HepG2 (cell line): Measurements from ENCODE around the gene NIFK. TPM values are rescaled to one million over a fixed set of nuclear protein-coding genes. Genes with fewer than 3 reads are reported as not detected.

Experiments used
- ATAC-seq: fragments of 200-7000 bp; cut with Tn5 transposase; 3 replicates; pipeline ENCODE4 v1.9.1; 2020; ENCODE audit warnings: mild to moderate bottlenecking, moderate library complexity
- BruUV-seq: library from RNA; stranded (reverse); fragments of 400-500 nt; replicated peaks from 2 replicates; lab custom pipeline; 2021; lab: Mats Ljungman, UMichigan
- CTCF ChIA-PET: fragments of 300-600 bp; formaldehyde crosslinking; extraction: SDS; loops from one replicate; lab custom pipeline; 2021; ENCODE audit warnings: low total read pairs, inconsistent platforms, low intra/inter-chr PET ratio; lab: Yijun Ruan, JAX
- POLR2A ChIA-PET: fragments of 350-600 bp; sonication (Branson Sonifier 250); formaldehyde crosslinking; loops from one replicate; lab custom pipeline; 2020; ENCODE audit warnings: antibody characterized with exemption, inconsistent platforms; lab: Yijun Ruan, JAX
- DNase-seq: peaks from one replicate; pipeline ENCODE4 v3.0.0-alpha.2; 2015; ENCODE audit warnings: low spot score
- FAIRE-seq: peaks from 3 replicates; lab custom pipeline; 2011; peaks lifted over from hg19 to GRCh38; lab: Jason Lieb, UNC
- H2AFZ ChIP-seq: one replicate; pipeline ENCODE4 v1.6.1; 2011; ENCODE audit warnings: low read length, inconsistent platforms
- H3K27ac ChIP-seq: fragments of 300-600 bp; 3 replicates; pipeline ENCODE4 v1.8.0; 2011; ENCODE audit warnings: mixed run types, mild to moderate bottlenecking, mixed read lengths, low read length, inconsistent platforms; ENCODE audit not compliant: insufficient read depth; ENCODE audit errors: extremely low read length
- H3K27me3 ChIP-seq, 2 experiments: fragments of 200-600 bp in 1 of 2; 2 replicates in 1 of 2; 3 replicates in 1 of 2; pipeline versions ENCODE4 v1.6.0 to v1.8.0; 2011; ENCODE audit warnings: low read length in 2 of 2, mild to moderate bottlenecking in 2 of 2, moderate library complexity in 2 of 2, inconsistent platforms in 1 of 2; ENCODE audit not compliant: insufficient read depth in 2 of 2, control insufficient read depth in 1 of 2
- H3K36me3 ChIP-seq, 2 experiments: fragments of 200-600 bp in 1 of 2; replicated peaks in 1 of 2; 2 replicates in 1 of 2; 3 replicates in 1 of 2; pipeline versions ENCODE4 v1.5.1 to v1.8.0; 2011; ENCODE audit warnings: low read length in 2 of 2, inconsistent platforms in 1 of 2; ENCODE audit not compliant: insufficient read depth in 2 of 2, control insufficient read depth in 1 of 2
- H3K4me1 ChIP-seq: 2 replicates; pipeline ENCODE4 v1.5.1; 2012; ENCODE audit warnings: low read length, inconsistent platforms; ENCODE audit not compliant: insufficient read depth
- H3K4me2 ChIP-seq: 2 replicates; pipeline ENCODE4 v1.6.0; 2011; ENCODE audit warnings: low read depth, low read length, inconsistent platforms
- H3K4me3 ChIP-seq, 3 experiments: fragments of 200-600 bp in 1 of 3; sonication (generic), shearing (Covaris generic) in 1 of 3; replicated peaks in 1 of 3; 2 replicates each; pipeline ENCODE4 v1.5.1; 2011 to 2016; ENCODE audit warnings: low read length in 3 of 3, inconsistent platforms in 2 of 3, low read depth in 2 of 3, mild to moderate bottlenecking in 2 of 3, control low read depth in 1 of 3, mixed read lengths in 1 of 3; ENCODE audit not compliant: insufficient read depth in 1 of 3
- H3K79me2 ChIP-seq: one replicate; pipeline ENCODE4 v1.6.1; 2011; ENCODE audit warnings: low read length, inconsistent platforms; ENCODE audit not compliant: insufficient read depth
- H3K9ac ChIP-seq: 2 replicates; pipeline ENCODE4 v1.6.0; 2011; ENCODE audit warnings: mild to moderate bottlenecking, low read depth, low read length, inconsistent platforms; ENCODE audit not compliant: insufficient read depth
- H3K9me3 ChIP-seq: 2 replicates; pipeline ENCODE4 v1.5.1; 2012; ENCODE audit warnings: mild to moderate bottlenecking, low read length
- H4K20me1 ChIP-seq: 2 replicates; pipeline ENCODE4 v1.6.0; 2011; ENCODE audit warnings: inconsistent platforms, mild to moderate bottlenecking, low read length, moderate library complexity; ENCODE audit not compliant: insufficient read depth
- ARNT ChIP-seq: fragments of 450-650 bp; IDR thresholded peaks from 2 replicates; pipeline ENCODE4 v1.6.1; 2017
- CC2D1A ChIP-seq: sonication (generic); formaldehyde crosslinking; IDR thresholded peaks from 2 replicates; pipeline ENCODE4 v1.8.1; 2023; ENCODE audit warnings: mild to moderate bottlenecking, missing genetic modification reagents
- CCAR2 ChIP-seq: fragments of 200-400 bp; formaldehyde crosslinking; optimal IDR thresholded peaks from 2 replicates; pipeline ENCODE3; 2018; ENCODE audit warnings: low read depth, mild to moderate bottlenecking, low read length, moderate library complexity
- CENPT ChIP-seq: sonication (generic); formaldehyde crosslinking; IDR thresholded peaks from 2 replicates; pipeline ENCODE4 v1.8.0; 2022; ENCODE audit warnings: low read depth, mild to moderate bottlenecking, moderate library complexity, missing genetic modification reagents
- EP300 ChIP-seq, 3 experiments: sonication (generic) in 1 of 3; formaldehyde crosslinking in 1 of 3; IDR thresholded peaks; 2 replicates each; pipeline versions ENCODE4 v1.5.1 to v1.6.1; 2011 to 2020; ENCODE audit warnings: low read depth in 2 of 3, low read length in 2 of 3, borderline replicate concordance in 1 of 3, improper control_type of control experiment in 1 of 3, mild to moderate bottlenecking in 1 of 3, missing genetic modification reagents in 1 of 3, moderate library complexity in 1 of 3
- GATA4 ChIP-seq: sonication (generic); IDR thresholded peaks from 2 replicates; pipeline ENCODE4 v1.6.1; 2016; ENCODE audit warnings: antibody characterized with exemption, low read depth, borderline replicate concordance
- NBN ChIP-seq: fragments of 450-650 bp; conservative IDR thresholded peaks from 2 replicates; pipeline ENCODE4 v1.6.1; 2017
- POGZ ChIP-seq: sonication (generic); formaldehyde crosslinking; IDR thresholded peaks from 2 replicates; pipeline ENCODE4 v1.4.0; 2020; ENCODE audit warnings: mild to moderate bottlenecking, missing genetic modification reagents
- U2AF1 ChIP-seq: fragments of 200-400 bp; formaldehyde crosslinking; optimal IDR thresholded peaks from 2 replicates; pipeline ENCODE3; 2017; ENCODE audit warnings: mild to moderate bottlenecking, low read depth, low read length
- ZNF569 ChIP-seq: sonication (generic); formaldehyde crosslinking; IDR thresholded peaks from 2 replicates; pipeline ENCODE4 v1.5.0; 2020; ENCODE audit warnings: mild to moderate bottlenecking, missing genetic modification reagents, moderate library complexity, borderline replicate concordance
- ZNF616 ChIP-seq: sonication (generic); formaldehyde crosslinking; IDR thresholded peaks from 2 replicates; pipeline ENCODE4 v1.5.0; 2020; ENCODE audit warnings: low read depth, mild to moderate bottlenecking, missing genetic modification reagents
- ZNF703 ChIP-seq: sonication (generic); formaldehyde crosslinking; IDR thresholded peaks from 2 replicates; pipeline ENCODE4 v1.5.1; 2020; ENCODE audit warnings: missing genetic modification reagents, mild to moderate bottlenecking, moderate library complexity, borderline replicate concordance
- ZNF749 ChIP-seq: sonication (generic); formaldehyde crosslinking; IDR thresholded peaks from 2 replicates; pipeline ENCODE4 v1.8.0; 2022; ENCODE audit warnings: mild to moderate bottlenecking, missing genetic modification reagents, moderate library complexity, borderline replicate concordance
- WGBS: methylation state at CpG from one replicate; pipeline ENCODE4 v1.1.6; 2017; ENCODE audit warnings: low lambda C conversion rate; 5-methylcytosine and 5-hydroxymethylcytosine counted together
- in situ Hi-C: cut with HindIII; loops from 2 replicates; pipeline ENCODE4 v1.10.0; 2017; ENCODE audit warnings: low pct_unique_long_range_greater_than_20kb; ENCODE audit not compliant: extremely low pct_ligation_motif_present
- intact Hi-C: fragments of 100-400 bp; cut with micrococcal nuclease; formaldehyde crosslinking; loops from one replicate; pipeline ENCODE4 v1.10.0; 2022; ENCODE audit not compliant: unreplicated experiment
- polyA plus RNA-seq, 8 experiments: library from polyadenylated mRNA; depleted of rRNA in 3 of 8; stranded (reverse) in 7 of 8; unstranded in 1 of 8; fragments of >200 nt; fragmentation: Illumina TruSeq in 4 of 8; extraction: Trizol in 4 of 8; gene quantifications; 2 replicates each; pipeline versions ENCODE4 v1.2.1 to v1.2.3, GENCODE V29; 2011 to 2016; ENCODE audit warnings: low read depth in 4 of 8, missing spikeins in 1 of 8, mixed read lengths in 1 of 8; ENCODE audit not compliant: insufficient read depth in 1 of 8
- total RNA-seq, 5 experiments: library from RNA; depleted of rRNA; stranded (reverse); fragments of >200 nt; fragmentation: Illumina TruSeq; extraction: Trizol; gene quantifications; 2 replicates each; pipeline ENCODE4 v1.2.3, GENCODE V29; 2016; ENCODE audit warnings: low read depth in 1 of 5
- TF ChIP-seq, protein P1 (sequence below): IDR thresholded peaks from 2 replicates; pipeline ENCODE4 v1.6.1; 2016; ENCODE audit warnings: missing compliant biosample characterization, missing genetic modification reagents, borderline replicate concordance
- TF ChIP-seq, protein P2 (sequence below), 2 experiments: sonication (generic) in 1 of 2; formaldehyde crosslinking in 1 of 2; IDR thresholded peaks; 2 replicates each; pipeline versions ENCODE4 v1.5.1 to v1.6.1; 2011 to 2020; ENCODE audit warnings: borderline replicate concordance in 1 of 2, low read depth in 1 of 2, low read length in 1 of 2, mild to moderate bottlenecking in 1 of 2, missing genetic modification reagents in 1 of 2, moderate library complexity in 1 of 2
- TF ChIP-seq, protein P3 (sequence below): sonication (generic); formaldehyde crosslinking; IDR thresholded peaks from 2 replicates; pipeline ENCODE4 v1.8.0; 2022; ENCODE audit warnings: mild to moderate bottlenecking, missing genetic modification reagents, moderate library complexity
- TF ChIP-seq, protein P4 (sequence below): sonication (generic); formaldehyde crosslinking; IDR thresholded peaks from 2 replicates; pipeline ENCODE4 v1.4.0; 2020; ENCODE audit warnings: missing genetic modification reagents

Gene NIFK
- total and polyA plus RNA-seq, 2 of the 13 experiments (the other 11 are each of a cell fraction or from before 2014, with no cell fraction given), result 19.6 to 105 TPM

DNA sequence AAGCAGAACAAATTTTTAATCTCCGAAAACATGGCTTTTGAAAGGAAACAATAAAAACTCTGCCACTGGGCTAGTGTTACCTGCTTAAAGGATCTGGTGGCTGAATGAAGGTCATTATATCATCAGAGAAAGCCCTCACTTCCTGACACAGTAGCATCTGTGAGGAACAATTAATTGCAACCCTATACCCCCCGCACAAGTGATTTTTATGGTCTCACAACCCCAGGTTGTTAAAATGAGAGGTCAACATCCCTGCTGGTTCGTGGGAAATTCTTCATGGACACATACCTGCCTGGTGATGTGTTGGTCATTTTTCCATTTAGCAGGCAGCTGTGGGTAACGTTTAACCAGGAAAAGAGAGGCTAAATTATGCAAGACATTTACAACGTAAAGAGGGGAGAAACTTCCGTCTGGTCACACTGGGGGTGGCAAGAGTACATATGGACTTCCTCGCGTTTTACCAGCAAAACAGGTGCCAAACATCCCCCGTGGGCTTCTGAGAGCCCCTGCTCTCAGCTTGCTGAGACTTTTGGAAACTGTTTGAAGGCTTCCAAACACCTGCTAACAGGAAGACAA is 29.2 kb downstream of the NIFK start:
- H3K27me3 ChIP-seq, result peaks cover 0 to 14% of the 10 kb centered on the region in 2 experiments; a peak in 2 of 5 replicates
- H3K9me3 ChIP-seq, result no peaks in the 10 kb centered on the region
- in situ Hi-C loops (no loop called here), intact Hi-C loops (loop anchor here (5.0 kb wide), 1 partner anchor 60 kb away; the partner anchor contains the start of gene CLASP1)
- H3K4me1 ChIP-seq, result peaks cover 61% of the 10 kb centered on the region
- H3K36me3 ChIP-seq, result no peaks in the 10 kb centered on the region
- H2AFZ ChIP-seq, result peak overlapping the region; percentile 89
- FAIRE-seq, result peak; percentile 34
- 0% methylated on average over 9 of the region's 9 CpGs for WGBS
- peak overlapping the region; percentile 51; the same call in 1 of the 2 replicates for H3K9ac ChIP-seq
- H3K79me2 ChIP-seq, result no peaks in the 10 kb centered on the region
- POLR2A ChIA-PET, result interaction anchor here (1.2 to 4.2 kb wide), 11 partner anchors 8 to 177 kb away, joined by 3 to 36 read pairs (median 6); partner anchors contain the start of genes CLASP1, NIFK and RNU4ATAC
- CTCF ChIA-PET, result no interaction called here
- peak; percentile 66 for DNase-seq
- BruUV-seq, result no TSS peak
- H4K20me1 ChIP-seq, result no peaks in the 10 kb centered on the region
- peak overlapping the region; percentile 51 to 70 (median 51) for H3K4me3 ChIP-seq
- peak overlapping the region; percentile 98 for H3K4me2 ChIP-seq
- ATAC-seq, result peak; percentile 73
- H3K27ac ChIP-seq, result peak overlapping the region; percentile 11
- TF ChIP-seq POGZ (CRISPR knock-in tag) (no peak), CENPT (CRISPR knock-in tag) (no peak), GATA4 (no peak), ZNF569 (CRISPR knock-in tag) (no peak), CCAR2 (no peak), ARNT (no peak), NBN (no peak), U2AF1 (no peak), EP300 (IDR thresholded peaks at IDR 0.05; ENCODE audit: low read depth in 2 of 2, low read length in 2 of 2) (peak in 1 of 2 experiments; percentile 36; a peak in 1 of 4 replicates), EP300 (CRISPR knock-in tag; IDR thresholded peaks at IDR 0.05; ENCODE audit: borderline replicate concordance) (no peak), CC2D1A (CRISPR knock-in tag) (no peak), ZNF749 (CRISPR knock-in tag) (no peak), ZNF616 (CRISPR knock-in tag) (no peak), ZNF703 (CRISPR knock-in tag) (no peak)
- TF ChIP-seq, protein P1, sequence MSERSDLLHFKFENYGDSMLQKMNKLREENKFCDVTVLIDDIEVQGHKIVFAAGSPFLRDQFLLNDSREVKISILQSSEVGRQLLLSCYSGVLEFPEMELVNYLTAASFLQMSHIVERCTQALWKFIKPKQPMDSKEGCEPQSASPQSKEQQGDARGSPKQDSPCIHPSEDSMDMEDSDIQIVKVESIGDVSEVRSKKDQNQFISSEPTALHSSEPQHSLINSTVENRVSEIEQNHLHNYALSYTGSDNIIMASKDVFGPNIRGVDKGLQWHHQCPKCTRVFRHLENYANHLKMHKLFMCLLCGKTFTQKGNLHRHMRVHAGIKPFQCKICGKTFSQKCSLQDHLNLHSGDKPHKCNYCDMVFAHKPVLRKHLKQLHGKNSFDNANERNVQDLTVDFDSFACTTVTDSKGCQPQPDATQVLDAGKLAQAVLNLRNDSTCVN (CRISPR knock-in tag), result 0 out of 2 replicates have a peak, but pooled peaks have one; percentile 25
- TF ChIP-seq, protein P2, sequence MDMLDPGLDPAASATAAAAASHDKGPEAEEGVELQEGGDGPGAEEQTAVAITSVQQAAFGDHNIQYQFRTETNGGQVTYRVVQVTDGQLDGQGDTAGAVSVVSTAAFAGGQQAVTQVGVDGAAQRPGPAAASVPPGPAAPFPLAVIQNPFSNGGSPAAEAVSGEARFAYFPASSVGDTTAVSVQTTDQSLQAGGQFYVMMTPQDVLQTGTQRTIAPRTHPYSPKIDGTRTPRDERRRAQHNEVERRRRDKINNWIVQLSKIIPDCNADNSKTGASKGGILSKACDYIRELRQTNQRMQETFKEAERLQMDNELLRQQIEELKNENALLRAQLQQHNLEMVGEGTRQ (IDR thresholded peaks at IDR 0.05; ENCODE audit: low read depth, low read length), result no peak
- TF ChIP-seq, protein P2 (CRISPR knock-in tag; IDR thresholded peaks at IDR 0.05; ENCODE audit: borderline replicate concordance), result no peak
- TF ChIP-seq, protein P3, sequence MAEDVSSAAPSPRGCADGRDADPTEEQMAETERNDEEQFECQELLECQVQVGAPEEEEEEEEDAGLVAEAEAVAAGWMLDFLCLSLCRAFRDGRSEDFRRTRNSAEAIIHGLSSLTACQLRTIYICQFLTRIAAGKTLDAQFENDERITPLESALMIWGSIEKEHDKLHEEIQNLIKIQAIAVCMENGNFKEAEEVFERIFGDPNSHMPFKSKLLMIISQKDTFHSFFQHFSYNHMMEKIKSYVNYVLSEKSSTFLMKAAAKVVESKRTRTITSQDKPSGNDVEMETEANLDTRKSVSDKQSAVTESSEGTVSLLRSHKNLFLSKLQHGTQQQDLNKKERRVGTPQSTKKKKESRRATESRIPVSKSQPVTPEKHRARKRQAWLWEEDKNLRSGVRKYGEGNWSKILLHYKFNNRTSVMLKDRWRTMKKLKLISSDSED (CRISPR knock-in tag), result no peak
- TF ChIP-seq, protein P4, sequence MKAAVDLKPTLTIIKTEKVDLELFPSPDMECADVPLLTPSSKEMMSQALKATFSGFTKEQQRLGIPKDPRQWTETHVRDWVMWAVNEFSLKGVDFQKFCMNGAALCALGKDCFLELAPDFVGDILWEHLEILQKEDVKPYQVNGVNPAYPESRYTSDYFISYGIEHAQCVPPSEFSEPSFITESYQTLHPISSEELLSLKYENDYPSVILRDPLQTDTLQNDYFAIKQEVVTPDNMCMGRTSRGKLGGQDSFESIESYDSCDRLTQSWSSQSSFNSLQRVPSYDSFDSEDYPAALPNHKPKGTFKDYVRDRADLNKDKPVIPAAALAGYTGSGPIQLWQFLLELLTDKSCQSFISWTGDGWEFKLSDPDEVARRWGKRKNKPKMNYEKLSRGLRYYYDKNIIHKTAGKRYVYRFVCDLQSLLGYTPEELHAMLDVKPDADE (CRISPR knock-in tag), result no peak
